Muscle layer of duodenum (tissue), 2 donors: Measurements from ENCODE around the gene DENND4A.

Experiments used
- H3K27ac ChIP-seq: one replicate; pipeline ENCODE4 v1.7.0; 2013; ENCODE audit warnings: mild to moderate bottlenecking, low read length
- H3K27me3 ChIP-seq: one replicate; pipeline ENCODE4 v1.7.0; 2013; ENCODE audit warnings: low read depth, mild to moderate bottlenecking, control low read depth, low read length
- H3K36me3 ChIP-seq, 2 donors: one replicate each; pipeline ENCODE4 v1.7.0; 2013; ENCODE audit warnings: low read length in 2 of 2, control low read depth in 1 of 2, mild to moderate bottlenecking in 1 of 2; ENCODE audit not compliant: insufficient read depth in 2 of 2, control insufficient read depth in 1 of 2
- H3K4me1 ChIP-seq, 2 donors: one replicate each; pipeline ENCODE4 v1.7.0; 2013; ENCODE audit warnings: low read length in 2 of 2, mild to moderate bottlenecking in 2 of 2, control low read depth in 1 of 2, moderate library complexity in 1 of 2; ENCODE audit not compliant: insufficient read depth in 2 of 2, control insufficient read depth in 1 of 2
- H3K4me3 ChIP-seq, 2 donors: one replicate each; pipeline ENCODE4 v1.7.0; 2013; ENCODE audit warnings: low read length in 2 of 2, low read depth in 1 of 2, mild to moderate bottlenecking in 1 of 2
- H3K9me3 ChIP-seq, 2 donors: one replicate each; pipeline ENCODE4 v1.7.0; 2013; ENCODE audit warnings: low read length in 2 of 2, control low read depth in 1 of 2, mild to moderate bottlenecking in 1 of 2; ENCODE audit not compliant: control insufficient read depth in 1 of 2
- donor health status: healthy.

Gene DENND4A

GRCh38 chr15:65792138-65792987 lies at the start of gene DENND4A:
DENND4A (minus strand) TSS chr15:65792293; CDS start chr15:65756450, 35,843 bp downstream.
- Histone ChIP-seq H3K27ac (peak within 1 kb of the TSS; percentile 99), H3K9me3 (no peaks in the 10 kb centered on the region), H3K27me3 (no peaks in the 10 kb centered on the region), H3K4me1 (peaks cover 9 to 14% of the 10 kb centered on the region in 2 donors), H3K36me3 (no peaks in the 10 kb centered on the region), H3K4me3 (peak within 1 kb of the TSS; percentile 77 to 98)

GRCh38 chr15:65841121-65841930 lies 49.2 kb upstream of the DENND4A start:
- Histone ChIP-seq H3K4me1 (peaks cover 0 to 2% of the 10 kb centered on the region in 2 donors), H3K36me3 (no peaks in the 10 kb centered on the region), H3K27me3 (no peaks in the 10 kb centered on the region), H3K27ac (no peak overlapping the region), H3K9me3 (no peaks in the 10 kb centered on the region), H3K4me3 (no peak overlapping the region)

- no peak overlapping the region for H3K27ac ChIP-seq
- H3K4me1 ChIP-seq: peaks cover 0 to 5% of the 10 kb centered on the region in 2 donors
Measured at GRCh38 chr15:65839985-65840384, 47.9 kb upstream of the DENND4A start.

GRCh38 chr15:65839354-65839901 lies 47.3 kb upstream of the DENND4A start:
- Histone ChIP-seq H3K4me3 (no peak overlapping the region), H3K27me3 (no peaks in the 10 kb centered on the region), H3K36me3 (no peaks in the 10 kb centered on the region), H3K4me1 (peaks cover 0 to 8% of the 10 kb centered on the region in 2 donors), H3K27ac (no peak overlapping the region), H3K9me3 (no peaks in the 10 kb centered on the region)

More at GRCh38 chr15:65839985-65840384, 47.9 kb upstream of the DENND4A start:
- H3K4me3 ChIP-seq: no peak overlapping the region
- no peaks in the 10 kb centered on the region for H3K9me3 ChIP-seq
- no peaks in the 10 kb centered on the region for H3K27me3 ChIP-seq
- H3K36me3 ChIP-seq: no peaks in the 10 kb centered on the region

- Histone ChIP-seq H3K4me3 (no peak overlapping the region), H3K9me3 (no peaks in the 10 kb centered on the region), H3K4me1 (peaks cover 11 to 26% of the 10 kb centered on the region in 2 donors), H3K36me3 (no peaks in the 10 kb centered on the region), H3K27me3 (no peaks in the 10 kb centered on the region), H3K27ac (no peak overlapping the region)
Measured at GRCh38 chr15:65837301-65838294, 45.5 kb upstream of the DENND4A start.

- H3K27ac ChIP-seq: no peak overlapping the region
- H3K36me3 ChIP-seq: no peaks in the 10 kb centered on the region
- H3K9me3 ChIP-seq: no peaks in the 10 kb centered on the region
- H3K4me3 ChIP-seq: no peak overlapping the region
- H3K27me3 ChIP-seq: no peaks in the 10 kb centered on the region
- H3K4me1 ChIP-seq: peaks cover 14 to 30% of the 10 kb centered on the region in 2 donors
Measured at GRCh38 chr15:65836665-65837064, 44.6 kb upstream of the DENND4A start.

- no peak overlapping the region for H3K27ac ChIP-seq
- no peaks in the 10 kb centered on the region for H3K27me3 ChIP-seq
- H3K4me3 ChIP-seq: no peak overlapping the region
- peaks cover 14 to 30% of the 10 kb centered on the region in 2 donors for H3K4me1 ChIP-seq
- H3K36me3 ChIP-seq: no peaks in the 10 kb centered on the region
- H3K9me3 ChIP-seq: no peaks in the 10 kb centered on the region
Measured at GRCh38 chr15:65835447-65835846, 43.4 kb upstream of the DENND4A start.

GRCh38 chr15:65834603-65835282 lies 42.6 kb upstream of the DENND4A start:
- Histone ChIP-seq H3K9me3 (no peaks in the 10 kb centered on the region), H3K36me3 (no peaks in the 10 kb centered on the region), H3K27ac (no peak overlapping the region), H3K4me3 (no peak overlapping the region), H3K27me3 (no peaks in the 10 kb centered on the region), H3K4me1 (peaks cover 14 to 30% of the 10 kb centered on the region in 2 donors)

- peaks cover 14 to 30% of the 10 kb centered on the region in 2 donors for H3K4me1 ChIP-seq
- peak overlapping the region; percentile 82 for H3K27ac ChIP-seq
- no peaks in the 10 kb centered on the region for H3K27me3 ChIP-seq
- H3K4me3 ChIP-seq: peak overlapping the region in 1 of 2 donors; percentile 14
- H3K36me3 ChIP-seq: no peaks in the 10 kb centered on the region
- H3K9me3 ChIP-seq: no peaks in the 10 kb centered on the region
Measured at GRCh38 chr15:65833501-65834205, 41.6 kb upstream of the DENND4A start.
